IPS-18c (cell line): Measurements from ENCODE around the gene RIPK3.
"Not testable (repeated sequence)": the region's sequence is repeated elsewhere in the genome, so short reads cannot be mapped to it uniquely, and the experiment has no call there.

ENCODE experiments used
- H3K4me3 ChIP-seq: 2 replicates; pipeline ENCODE4 v1.7.0; 2013; ENCODE audit warnings: low read depth, mild to moderate bottlenecking, low read length, moderate library complexity; ENCODE audit not compliant: insufficient read depth
- H3K9me3 ChIP-seq: one replicate; pipeline ENCODE4 v1.6.1; 2013; ENCODE audit warnings: mild to moderate bottlenecking, low read length, moderate library complexity; ENCODE audit not compliant: control insufficient read depth, insufficient read depth

The RIPK3 gene

DNA sequence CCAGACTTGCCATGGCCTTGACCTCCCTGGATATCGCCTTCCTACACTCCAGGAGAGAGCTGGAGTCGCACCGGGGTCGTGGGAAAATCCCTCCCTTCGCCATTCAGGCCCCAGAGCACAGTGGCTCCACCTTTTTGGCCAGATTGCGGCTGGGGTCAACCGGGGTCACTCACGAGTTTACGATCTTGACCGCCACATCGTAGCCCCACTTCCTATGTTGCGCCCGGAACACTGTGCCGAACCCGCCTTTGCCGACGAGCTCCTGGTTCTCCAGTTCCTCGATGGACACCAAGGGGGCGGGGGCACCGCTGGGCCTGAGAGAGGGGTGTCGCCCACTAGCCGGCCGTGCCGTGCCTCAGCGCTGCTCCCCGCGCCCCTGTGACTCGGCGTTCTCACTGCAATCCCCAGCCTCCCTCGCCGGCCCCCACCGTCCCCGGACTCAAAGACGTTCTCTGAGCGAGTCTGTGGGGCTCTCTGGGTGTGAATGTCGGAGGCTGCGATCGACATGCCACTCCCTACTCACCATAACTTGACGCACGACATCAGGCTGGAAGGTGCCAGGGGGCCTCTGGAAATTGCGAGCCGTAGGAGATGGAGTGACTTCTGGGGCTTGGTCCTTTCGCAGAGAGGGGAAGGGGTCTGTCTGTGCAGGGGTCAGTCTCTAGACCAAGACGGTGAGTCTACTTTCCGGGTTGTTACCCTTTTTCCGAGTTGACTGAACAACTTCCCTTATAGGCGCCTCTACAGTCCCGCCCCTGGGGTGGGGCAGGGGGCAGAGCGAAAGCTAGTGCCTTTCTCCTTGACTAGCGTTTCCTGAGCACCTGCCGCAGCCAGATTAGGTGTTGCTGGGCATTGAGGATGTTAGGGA, at the start of gene RIPK3:
TSS of gene RIPK3 (minus strand) at position 708 of the 868 bp plus-strand sequence. CDS start at position 543, 165 bp downstream.
- H3K9me3 ChIP-seq: no peaks in the 10 kb centered on the region
- peak within 1 kb of the TSS; percentile 58 for H3K4me3 ChIP-seq

DNA sequence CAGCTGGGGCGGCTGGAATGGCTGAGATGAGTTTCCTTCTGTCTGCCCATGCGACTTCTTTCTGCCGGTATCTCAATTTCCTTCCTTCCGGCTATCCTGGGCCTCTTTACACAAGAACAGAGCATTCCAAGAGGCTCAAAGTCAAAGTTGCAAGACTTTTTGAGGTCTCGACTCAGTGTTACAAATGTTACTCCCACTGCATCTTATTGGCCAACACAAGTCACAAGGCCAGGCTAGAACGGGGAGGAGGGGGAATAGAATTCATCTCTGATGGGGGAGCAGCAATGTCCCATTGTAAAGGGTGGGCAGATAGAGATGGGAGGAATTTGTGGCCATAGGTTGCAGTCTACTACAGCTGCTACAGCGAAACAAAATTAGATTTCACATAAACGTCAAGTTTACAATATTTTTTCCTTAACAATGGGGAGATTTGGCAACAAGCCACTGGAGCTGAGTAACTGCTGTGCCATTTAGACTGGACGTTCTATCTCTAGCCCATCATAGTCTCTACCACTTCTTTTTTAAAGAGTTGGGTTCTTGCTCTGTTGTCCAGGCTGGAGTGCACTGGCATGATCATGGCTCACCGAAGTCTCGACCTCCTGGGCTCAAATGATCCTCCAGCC, 49.5 kb upstream of the RIPK3 start:
- H3K4me3 ChIP-seq: no peak overlapping the region
- H3K9me3 ChIP-seq: no peaks in the 10 kb centered on the region

DNA sequence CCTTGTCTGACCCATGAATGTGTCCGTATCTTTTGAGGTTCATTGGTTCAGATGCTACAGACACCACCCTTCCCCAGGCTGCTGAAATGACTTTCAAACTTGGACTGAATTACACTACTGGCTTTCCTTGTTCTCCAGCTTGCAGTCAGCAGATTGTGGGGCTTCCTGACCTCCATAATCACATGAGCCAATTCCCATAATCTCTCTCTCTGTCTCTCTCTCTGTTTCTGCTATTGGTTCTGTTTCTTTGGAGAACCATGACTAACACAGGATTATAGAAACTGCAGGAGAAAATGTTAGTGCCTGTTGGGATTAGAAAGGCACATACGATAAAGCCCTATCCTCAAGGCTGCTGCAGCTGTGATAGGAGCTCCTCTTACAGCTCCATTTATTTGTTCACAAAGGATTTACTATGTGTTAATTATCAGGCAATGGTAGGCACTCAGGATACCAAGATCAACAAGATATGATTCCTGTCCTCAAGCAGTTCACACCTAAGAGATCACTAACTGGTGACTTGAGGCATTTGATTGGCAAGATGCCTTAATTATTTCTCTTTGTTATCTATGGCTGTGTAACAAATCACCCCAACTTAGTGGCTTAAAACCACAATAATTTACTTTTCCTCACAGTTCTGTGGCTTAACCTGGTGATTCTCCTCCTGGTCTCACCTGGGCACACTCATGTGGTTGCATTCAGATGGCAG, 48.8 kb upstream of the RIPK3 start:
- no peaks in the 10 kb centered on the region for H3K9me3 ChIP-seq
- H3K4me3 ChIP-seq: no peak overlapping the region

DNA sequence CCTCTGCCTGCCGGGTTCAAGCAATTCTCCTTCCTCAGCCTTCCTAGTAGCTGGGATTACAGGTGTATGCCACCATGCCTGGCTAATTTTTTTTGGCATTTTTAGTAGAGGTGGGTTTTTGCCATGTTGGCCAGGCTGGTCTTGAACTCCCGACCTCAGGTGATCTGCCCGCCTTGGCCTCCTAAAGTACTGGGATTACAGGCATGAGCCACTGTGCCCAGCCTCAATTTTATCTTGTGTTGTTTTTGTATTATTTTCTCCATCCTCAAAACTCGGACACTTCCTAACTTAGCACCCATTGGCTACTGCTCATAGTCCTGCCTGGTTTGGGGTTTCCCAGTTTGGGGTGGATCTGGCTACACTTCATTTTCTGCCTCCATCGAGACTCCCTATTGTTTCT, 47.8 kb upstream of the RIPK3 start:
- not testable (repeated sequence) for H3K9me3 ChIP-seq, H3K4me3 ChIP-seq

DNA sequence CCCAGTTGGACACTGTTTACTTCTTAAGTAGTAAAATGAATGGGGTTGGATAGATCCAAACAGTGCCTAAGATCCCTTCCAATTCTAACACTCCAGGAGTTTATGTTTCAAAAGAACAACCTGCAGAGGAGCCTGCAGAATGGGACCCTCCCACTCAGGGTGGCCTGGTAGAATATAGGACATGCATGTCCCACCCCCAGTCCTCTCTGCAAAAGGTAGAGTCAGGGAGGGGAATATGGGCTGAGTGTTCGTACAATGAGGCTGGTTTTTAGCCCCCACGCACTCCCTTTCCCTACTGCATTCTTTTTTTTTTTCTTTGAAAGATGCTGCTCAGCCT, 47.2 kb upstream of the RIPK3 start:
- H3K4me3 ChIP-seq: no peak overlapping the region
- no peaks in the 10 kb centered on the region for H3K9me3 ChIP-seq

DNA sequence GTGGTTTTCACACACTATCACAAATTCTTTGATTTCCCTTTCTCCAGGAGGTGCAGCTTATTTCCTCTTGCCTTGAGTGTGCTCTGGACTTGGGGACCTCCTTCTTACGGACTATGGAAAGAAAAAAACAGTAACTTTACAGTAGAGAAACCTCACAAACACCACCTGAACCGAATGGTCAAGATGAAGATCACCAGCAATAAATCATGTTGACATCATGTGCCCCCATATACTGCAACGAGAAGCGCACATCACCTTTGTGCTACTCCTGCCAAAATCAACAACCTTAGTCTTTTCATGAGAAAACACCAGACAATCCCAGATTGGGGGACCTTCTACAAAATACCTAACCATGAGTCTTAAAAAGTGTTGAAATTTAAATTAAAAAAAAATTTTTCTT, 45.7 kb upstream of the RIPK3 start:
- Histone ChIP-seq H3K4me3 (no peak overlapping the region), H3K9me3 (no peaks in the 10 kb centered on the region)

DNA sequence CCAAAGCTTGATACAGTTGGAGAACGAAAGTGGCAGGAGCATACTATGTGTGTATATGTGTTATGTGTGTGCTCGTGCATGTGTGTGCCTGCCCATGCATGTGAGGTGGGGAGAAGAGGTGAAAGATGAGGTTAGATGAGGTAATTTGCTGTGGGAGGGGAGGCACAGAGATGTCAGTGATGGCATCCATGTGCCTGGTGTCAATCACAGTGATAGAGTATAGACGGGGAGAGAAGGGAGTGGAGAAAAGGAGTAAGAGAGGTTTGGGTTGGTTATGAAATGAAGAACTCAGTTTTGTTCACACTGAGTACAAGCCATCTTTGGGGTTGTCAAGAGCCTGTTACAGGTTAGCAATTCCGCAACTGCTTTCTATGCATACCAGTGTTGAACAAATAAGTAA, 44.4 kb upstream of the RIPK3 start:
- no peak overlapping the region for H3K4me3 ChIP-seq

DNA sequence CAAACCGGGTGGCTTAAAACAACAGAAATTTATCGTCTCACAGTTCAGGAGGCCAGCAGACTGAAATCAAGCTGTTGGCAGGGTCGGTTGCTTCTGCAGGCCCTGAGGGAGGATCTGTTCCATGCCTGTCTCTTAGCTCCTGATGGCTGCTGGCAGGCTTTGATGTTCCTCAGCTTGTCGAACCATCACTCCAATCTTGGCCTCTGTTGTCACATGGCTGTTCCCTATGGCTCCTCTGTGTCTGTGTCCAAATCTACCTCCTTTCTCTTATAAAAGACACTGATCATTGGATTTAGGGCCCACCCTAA, 42.2 kb upstream of the RIPK3 start:
- Histone ChIP-seq H3K4me3 (no peak overlapping the region), H3K9me3 (no peaks in the 10 kb centered on the region)

More for the DNA sequence above, 44.4 kb upstream of the RIPK3 start:
- no peaks in the 10 kb centered on the region for H3K9me3 ChIP-seq

DNA sequence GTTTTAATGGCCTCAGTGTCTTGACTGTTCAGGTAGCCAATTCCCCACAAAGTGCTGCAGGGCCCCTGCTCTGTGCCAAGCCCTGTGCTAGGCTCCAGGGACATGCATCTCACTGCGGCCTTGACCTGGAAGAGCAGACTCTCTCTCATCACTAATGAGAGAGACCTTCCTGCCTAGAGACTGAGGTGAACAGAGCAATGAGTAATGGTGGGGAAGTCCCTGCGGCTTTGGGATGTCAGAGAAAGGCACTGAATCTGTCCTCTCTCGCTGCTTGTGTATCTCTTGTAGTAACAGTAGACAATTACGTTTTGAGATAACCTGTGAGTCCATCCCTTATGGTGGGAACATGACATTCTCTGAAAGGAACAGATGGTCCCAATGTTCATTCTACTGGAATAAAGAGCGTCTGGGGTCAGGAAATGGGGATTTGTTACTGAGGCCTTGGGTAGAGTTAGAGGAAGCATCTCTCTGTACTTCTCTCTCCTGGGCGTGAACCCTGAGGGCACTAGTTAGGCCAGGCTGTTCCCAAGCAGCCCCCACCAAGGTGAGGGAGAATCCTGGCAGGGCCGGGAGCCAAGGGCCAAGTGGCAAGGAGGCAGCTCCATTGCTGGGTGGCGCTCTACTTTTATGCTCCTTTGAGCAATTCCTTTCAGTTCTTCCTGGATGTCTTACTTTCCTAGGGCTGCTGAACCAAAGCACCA, 41.7 kb upstream of the RIPK3 start:
- no peak overlapping the region for H3K4me3 ChIP-seq
- no peaks in the 10 kb centered on the region for H3K9me3 ChIP-seq

DNA sequence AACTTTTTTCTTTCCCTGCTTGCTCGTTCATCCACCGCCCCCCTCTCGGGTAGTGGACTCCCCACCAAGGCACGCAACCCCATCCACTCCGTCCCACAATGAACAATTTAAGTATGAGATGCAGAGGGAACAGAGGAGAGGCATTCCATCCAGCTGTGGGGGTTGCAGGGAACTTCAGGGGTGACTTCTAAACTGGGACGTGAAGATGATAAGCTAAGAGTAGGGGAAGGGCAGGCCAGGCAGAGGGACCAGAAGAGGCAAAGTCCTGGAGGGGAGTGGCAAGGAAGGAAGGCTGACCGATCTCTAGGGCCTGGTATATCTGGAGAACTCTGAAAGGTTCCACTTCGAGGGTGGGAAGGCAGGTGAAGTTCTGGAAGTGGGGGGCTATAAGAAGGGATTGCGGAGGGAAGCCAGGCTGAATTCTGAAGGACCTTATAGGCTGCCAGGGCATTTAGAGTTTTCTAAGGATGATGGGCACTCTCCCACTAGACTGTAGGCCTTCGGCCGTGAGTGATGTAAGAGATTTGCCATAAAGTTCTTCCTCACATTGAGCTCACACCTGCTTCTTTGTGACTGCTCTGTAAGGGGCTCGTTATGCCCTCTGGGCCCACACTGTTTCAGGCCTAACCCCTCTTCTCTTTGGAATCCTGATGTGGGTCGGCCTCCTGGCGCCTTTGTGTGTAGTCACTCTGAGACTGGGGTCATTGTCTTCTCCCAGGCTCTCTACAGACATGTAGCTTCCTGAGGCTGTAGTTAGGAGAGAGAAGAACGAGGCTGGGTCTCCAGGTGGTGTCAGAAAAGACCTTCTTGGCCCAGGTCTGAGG, 40.3 kb upstream of the RIPK3 start:
- Histone ChIP-seq H3K4me3 (no peak overlapping the region), H3K9me3 (no peaks in the 10 kb centered on the region)

DNA sequence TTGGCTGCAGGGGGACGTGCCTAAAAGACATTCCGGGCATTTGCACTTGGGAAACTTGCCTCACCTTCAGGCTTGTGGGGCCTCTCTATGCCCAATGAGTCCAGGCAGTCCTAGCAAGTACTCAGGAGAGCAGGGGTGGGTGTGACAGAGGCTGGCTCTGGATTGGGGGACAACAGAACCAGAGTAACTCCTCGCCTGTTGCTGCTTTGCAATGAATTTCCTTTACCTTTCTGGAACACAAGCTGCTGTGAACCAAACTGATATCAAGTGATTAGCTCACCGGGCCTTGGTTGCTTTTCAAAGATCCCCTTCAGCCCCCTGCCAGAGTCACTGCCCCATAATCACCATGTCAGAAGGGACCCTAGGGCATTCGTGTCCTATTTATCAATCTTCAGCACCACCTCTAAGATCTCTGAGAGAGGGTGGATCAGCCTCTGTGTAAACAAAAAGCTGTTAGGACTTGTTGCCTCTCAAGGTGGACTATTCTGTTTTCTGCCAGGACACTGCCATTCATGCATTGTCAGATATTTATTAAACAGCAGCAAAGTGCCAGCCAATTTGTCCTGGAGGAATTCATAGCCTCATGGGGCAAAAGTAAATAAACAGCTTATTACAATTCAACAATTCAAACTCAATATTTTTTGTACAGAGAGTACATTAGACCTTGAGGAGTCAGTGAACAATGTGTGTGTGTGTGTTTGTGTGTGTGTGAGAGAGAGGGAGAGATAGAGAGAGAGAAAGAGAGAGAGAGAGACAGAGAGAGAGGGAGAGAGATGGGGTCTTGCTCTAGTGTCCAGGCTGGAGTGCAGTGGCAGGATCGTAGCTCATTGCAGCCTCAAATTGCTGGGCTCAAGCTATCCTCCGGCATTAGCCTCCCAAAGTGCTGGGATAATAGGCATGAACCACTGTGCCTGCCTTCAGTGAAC, 39.5 kb upstream of the RIPK3 start:
- Histone ChIP-seq H3K9me3 (no peaks in the 10 kb centered on the region), H3K4me3 (no peak overlapping the region)

DNA sequence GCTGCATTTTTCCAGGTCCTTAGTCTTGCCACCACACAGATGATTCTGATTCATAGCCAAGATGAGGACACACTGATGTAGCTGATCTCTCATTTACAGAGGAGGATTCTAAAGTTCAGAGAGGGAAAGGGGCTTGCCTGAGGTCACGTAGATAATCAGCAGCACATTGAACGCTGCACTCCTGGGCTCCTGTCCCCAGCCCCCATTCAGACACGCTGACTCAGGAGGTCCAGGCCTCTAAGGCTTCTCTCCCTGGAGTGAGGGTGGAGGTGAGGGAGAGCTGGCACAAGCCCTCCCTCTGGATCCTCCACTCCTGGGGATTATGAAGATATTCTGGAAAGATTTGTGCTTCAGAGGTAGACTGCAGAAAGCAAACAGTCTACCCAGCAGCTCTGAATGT, 38.5 kb upstream of the RIPK3 start:
- Histone ChIP-seq H3K9me3 (no peaks in the 10 kb centered on the region), H3K4me3 (no peak overlapping the region)

DNA sequence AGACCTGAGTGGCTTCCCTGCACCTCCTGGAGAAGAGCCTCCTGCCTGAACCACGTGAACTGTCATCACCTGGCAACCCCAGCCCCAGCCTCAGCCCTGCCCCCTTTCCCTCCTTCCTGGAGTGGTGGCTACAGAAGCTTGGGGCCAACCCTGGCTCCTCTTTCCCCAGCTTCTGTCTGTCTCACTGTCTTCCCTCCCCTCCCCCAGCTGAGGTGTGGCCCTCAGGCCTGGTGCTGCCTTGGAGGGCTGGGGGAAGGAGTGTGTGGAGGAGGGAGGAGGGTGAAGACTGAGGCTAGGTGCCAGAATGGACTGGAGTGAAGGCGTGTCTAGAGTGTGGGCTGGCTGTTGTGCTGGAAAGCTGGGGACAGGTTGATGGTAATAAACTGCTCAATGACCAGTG, 37.9 kb upstream of the RIPK3 start:
- Histone ChIP-seq H3K9me3 (no peaks in the 10 kb centered on the region), H3K4me3 (no peak overlapping the region)

DNA sequence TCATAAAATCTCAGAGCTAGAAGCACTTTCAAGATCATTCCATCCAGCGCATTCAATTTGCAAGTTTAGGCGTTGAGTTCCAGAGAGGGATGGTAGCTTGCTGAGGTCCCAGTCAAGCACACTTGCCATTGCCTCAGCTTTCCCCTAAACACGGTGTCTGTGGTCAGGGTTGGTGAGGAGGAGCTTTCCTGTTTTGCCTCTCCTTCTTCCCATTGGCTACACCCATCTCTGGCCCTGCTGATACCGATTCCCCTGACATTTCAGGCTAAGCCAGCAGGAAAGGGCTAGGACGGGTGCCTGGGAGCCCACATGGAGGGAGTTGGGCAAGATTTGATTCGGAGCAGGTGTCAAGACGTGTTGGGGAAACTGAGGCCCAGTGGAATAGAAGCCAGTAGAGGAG, 37.3 kb upstream of the RIPK3 start:
- H3K4me3 ChIP-seq: peak overlapping the region; percentile 9; the same call in 1 of the 2 replicates
- no peaks in the 10 kb centered on the region for H3K9me3 ChIP-seq

DNA sequence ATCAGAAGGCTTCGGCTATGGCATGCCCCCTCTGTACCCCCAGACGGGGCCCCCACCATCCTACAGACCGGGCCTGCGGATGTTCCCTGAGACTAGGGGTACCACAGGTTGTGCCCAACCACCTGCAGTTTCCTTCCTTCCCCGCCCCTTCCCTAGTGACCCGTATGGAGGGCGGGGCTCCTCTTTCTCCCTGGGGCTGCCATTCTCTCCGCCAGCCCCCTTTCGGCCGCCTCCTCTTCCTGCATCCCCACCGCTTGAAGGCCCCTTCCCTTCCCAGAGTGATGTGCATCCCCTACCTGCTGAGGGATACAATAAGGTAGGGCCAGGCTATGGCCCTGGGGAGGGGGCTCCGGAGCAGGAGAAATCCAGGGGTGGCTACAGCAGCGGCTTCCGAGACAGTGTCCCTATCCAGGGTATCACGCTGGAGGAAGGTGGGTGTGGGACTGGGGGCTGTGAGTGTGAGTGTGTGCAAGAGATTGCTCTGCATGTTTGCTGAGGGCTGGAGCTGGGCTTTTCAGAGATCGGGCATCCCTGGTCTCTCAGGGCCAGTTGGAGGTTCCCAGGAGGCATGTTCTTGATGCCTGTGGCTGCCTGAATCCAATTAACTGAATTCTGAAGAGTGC, 36.8 kb upstream of the RIPK3 start:
- Histone ChIP-seq H3K9me3 (no peaks in the 10 kb centered on the region), H3K4me3 (peak overlapping the region; percentile 36)
